GM12874 (cell line): ENCODE measurements around the gene PLEKHG4B.

ENCODE experiments used
- CTCF ChIP-seq: IDR thresholded peaks from 2 replicates; pipeline ENCODE4 v1.5.1; 2011; ENCODE audit warnings: low read depth, mild to moderate bottlenecking, control low read depth, low read length, moderate library complexity; ENCODE audit not compliant: insufficient read depth

Gene PLEKHG4B

GRCh38 chr5:127886-128285 lies 35.9 kb downstream of the PLEKHG4B start:
- no peak for TF ChIP-seq CTCF

GRCh38 chr5:128446-128845 lies 36.5 kb downstream of the PLEKHG4B start:
- TF ChIP-seq CTCF: no peak

- TF ChIP-seq CTCF: no peak
Measured at GRCh38 chr5:129148-129547, 37.2 kb downstream of the PLEKHG4B start.

GRCh38 chr5:129820-130219 lies 37.9 kb downstream of the PLEKHG4B start:
- no peak for TF ChIP-seq CTCF

- no peak for TF ChIP-seq CTCF
Measured at GRCh38 chr5:130601-131131, 38.7 kb downstream of the PLEKHG4B start.

- TF ChIP-seq CTCF: 0 out of 2 replicates have a peak, but pooled peaks have one; percentile 3
Measured at GRCh38 chr5:136901-137300, 44.9 kb downstream of the PLEKHG4B start.

- TF ChIP-seq CTCF: no peak
Measured at GRCh38 chr5:137741-138140, 45.8 kb downstream of the PLEKHG4B start.

- no peak for TF ChIP-seq CTCF
Measured at GRCh38 chr5:138936-139335, 47.0 kb downstream of the PLEKHG4B start.
